GM23338 (cell line): ENCODE results near the gene PAPPA. TPM values are rescaled to one million over a fixed set of nuclear protein-coding genes. Genes with fewer than 3 reads are reported as not detected.

Experiments
- ATAC-seq: fragments of 200-7000 bp; cut with Tn5 transposase; 3 replicates; pipeline ENCODE4 v1.9.1; 2020
- DNase-seq: peaks from one replicate; pipeline ENCODE4 v3.0.0-alpha.2; 2015; ENCODE audit warnings: low spot score
- H2AFZ ChIP-seq: fragments of 200-600 bp; sonication (generic); 2 replicates; pipeline ENCODE4 v1.8.0; 2016; ENCODE audit warnings: antibody characterized with exemption, mild to moderate bottlenecking, moderate library complexity
- H3F3A ChIP-seq: fragments of 200-600 bp; sonication (generic); replicated peaks from 2 replicates; pipeline ENCODE4 v1.8.0; 2017; ENCODE audit warnings: antibody characterized with exemption, mixed run types, low read depth
- H3K27ac ChIP-seq: fragments of 200-600 bp; sonication (generic); 2 replicates; pipeline ENCODE4 v1.6.1; 2016; ENCODE audit warnings: low read depth
- H3K27me3 ChIP-seq: fragments of 200-600 bp; sonication (generic); 2 replicates; pipeline ENCODE4 v1.8.0; 2016; ENCODE audit warnings: mild to moderate bottlenecking, mixed run types, moderate library complexity; ENCODE audit not compliant: insufficient read depth
- H3K36me3 ChIP-seq: fragments of 200-600 bp; sonication (generic); 2 replicates; pipeline ENCODE4 v1.8.0; 2016; ENCODE audit warnings: mild to moderate bottlenecking; ENCODE audit not compliant: insufficient read depth
- H3K4me1 ChIP-seq: fragments of 200-600 bp; sonication (generic); 2 replicates; pipeline ENCODE4 v1.8.0; 2016; ENCODE audit warnings: mild to moderate bottlenecking, moderate library complexity; ENCODE audit not compliant: insufficient read depth
- H3K4me2 ChIP-seq: fragments of 200-600 bp; sonication (generic); 2 replicates; pipeline ENCODE4 v1.7.1; 2017; ENCODE audit warnings: mixed run types
- H3K4me3 ChIP-seq: fragments of 200-600 bp; sonication (generic); 2 replicates; pipeline ENCODE4 v1.6.1; 2016; ENCODE audit warnings: mixed run types
- H3K79me2 ChIP-seq: fragments of 200-600 bp; sonication (generic); replicated peaks from 2 replicates; pipeline ENCODE4 v1.8.0; 2017; ENCODE audit warnings: mild to moderate bottlenecking; ENCODE audit not compliant: insufficient read depth
- H3K9me2 ChIP-seq: fragments of 200-600 bp; sonication (generic); 2 replicates; pipeline ENCODE4 v1.8.0; 2017; ENCODE audit not compliant: insufficient read depth
- H4K20me1 ChIP-seq: fragments of 200-600 bp; sonication (generic); replicated peaks from 2 replicates; pipeline ENCODE4 v1.8.0; 2017; ENCODE audit warnings: mild to moderate bottlenecking; ENCODE audit not compliant: insufficient read depth
- H3K27ac Mint-ChIP-seq: 2 replicates; pipeline ENCODE4 v1.8.0; 2020; ENCODE audit warnings: inconsistent platforms, mild to moderate bottlenecking, moderate library complexity, mixed read lengths
- H3K27me3 Mint-ChIP-seq: 3 replicates; pipeline ENCODE4 v1.8.0; 2022; ENCODE audit warnings: low read depth, mild to moderate bottlenecking, moderate library complexity, mixed read lengths, inconsistent platforms; ENCODE audit not compliant: insufficient read depth, poor library complexity
- H3K36me3 Mint-ChIP-seq: 3 replicates; pipeline ENCODE4 v1.8.0; 2021; ENCODE audit warnings: low read depth, mild to moderate bottlenecking, inconsistent platforms, moderate library complexity, mixed read lengths
- H3K4me1 Mint-ChIP-seq: 3 replicates; pipeline ENCODE4 v1.8.0; 2020; ENCODE audit warnings: mild to moderate bottlenecking, inconsistent platforms, mixed read lengths
- H3K4me3 Mint-ChIP-seq: 3 replicates; pipeline ENCODE4 v1.8.0; 2021; ENCODE audit warnings: moderate library complexity, mild to moderate bottlenecking, inconsistent platforms, mixed read lengths
- H3K9me3 Mint-ChIP-seq: 3 replicates; pipeline ENCODE4 v1.8.0; 2020; ENCODE audit warnings: moderate library complexity, mild to moderate bottlenecking, inconsistent platforms, mixed read lengths
- CREB1 ChIP-seq: fragments of 250-450 bp; sonication (Bioruptor Pico); IDR thresholded peaks from 2 replicates; pipeline ENCODE4 v1.5.0; 2020; ENCODE audit warnings: low read depth, mild to moderate bottlenecking, moderate library complexity
- CTCF ChIP-seq, 2 experiments: fragments of 200-600 bp in 1 of 2; sonication (generic) in 1 of 2; conservative IDR thresholded peaks; 2 replicates each; pipeline versions ENCODE4 v1.5.1 to v1.6.1; 2016 to 2017; ENCODE audit warnings: antibody characterized with exemption in 2 of 2, low read depth in 2 of 2, mild to moderate bottlenecking in 2 of 2, moderate library complexity in 1 of 2
- ETS1 ChIP-seq: IDR thresholded peaks from 2 replicates; pipeline ENCODE4 v1.6.1; 2016; ENCODE audit warnings: antibody characterized with exemption
- EZH2 ChIP-seq: fragments of 200-600 bp; sonication (generic); IDR thresholded peaks from one replicate; pipeline ENCODE4 v1.8.0; 2017; ENCODE audit warnings: antibody characterized with exemption, mild to moderate bottlenecking, low read depth; ENCODE audit not compliant: unreplicated experiment
- EZH2phosphoT487 ChIP-seq: fragments of 200-600 bp; sonication (generic); IDR thresholded peaks from one replicate; pipeline ENCODE4 v1.8.1; 2018; ENCODE audit warnings: antibody characterized with exemption; ENCODE audit not compliant: unreplicated experiment
- JUNB ChIP-seq: IDR thresholded peaks from one replicate; pipeline ENCODE4 v1.6.1; 2016; ENCODE audit warnings: antibody characterized with exemption; ENCODE audit not compliant: unreplicated experiment
- NANOG ChIP-seq: IDR thresholded peaks from 2 replicates; pipeline ENCODE4 v1.6.1; 2016; ENCODE audit warnings: antibody characterized with exemption, borderline replicate concordance
- POLR2AphosphoS5 ChIP-seq: IDR thresholded peaks from 2 replicates; pipeline ENCODE4 v1.6.1; 2016; ENCODE audit warnings: antibody characterized with exemption, low read depth
- REST ChIP-seq: IDR thresholded peaks from one replicate; pipeline ENCODE4 v1.6.1; 2018; ENCODE audit warnings: antibody characterized with exemption; ENCODE audit not compliant: unreplicated experiment
- STAT1 ChIP-seq: IDR thresholded peaks from one replicate; pipeline ENCODE4 v1.6.1; 2016; ENCODE audit warnings: antibody characterized with exemption; ENCODE audit not compliant: unreplicated experiment
- ZNF114 ChIP-seq: fragments of 250-450 bp; sonication (Bioruptor Pico); IDR thresholded peaks from 2 replicates; pipeline ENCODE4 v1.5.0; 2020; ENCODE audit warnings: mild to moderate bottlenecking, moderate library complexity
- ZNF331 ChIP-seq: fragments of 250-450 bp; sonication (Bioruptor Pico); IDR thresholded peaks from 2 replicates; pipeline ENCODE4 v1.5.0; 2020; ENCODE audit warnings: low read depth, mild to moderate bottlenecking, moderate library complexity
- ZNF462 ChIP-seq: fragments of 250-450 bp; sonication (Bioruptor Pico); IDR thresholded peaks from 2 replicates; pipeline ENCODE4 v1.5.0; 2020; ENCODE audit warnings: mild to moderate bottlenecking, moderate library complexity
- polyA plus RNA-seq: library from polyadenylated mRNA; unstranded; fragments of >200 nt; fragmentation: Nextera tagmentation; extraction: Ambion mirVana; gene quantifications from 2 replicates; pipeline ENCODE4 v1.2.1, GENCODE V29; 2016
- total RNA-seq: library from RNA; depleted of rRNA; stranded (reverse); fragments of >200 nt; shearing (Covaris generic); gene quantifications from 2 replicates; pipeline ENCODE4 v1.2.3, GENCODE V29; 2014

Gene PAPPA
- total and polyA plus RNA-seq, 2 experiments from 2014 or later: 0.38 to 0.66 TPM

- DNase-seq (no peak), ATAC-seq (no peak)
- Histone ChIP-seq H4K20me1 (no peaks in the 10 kb centered on the region), H3F3A (no peaks in the 10 kb centered on the region), H2AFZ (no peak overlapping the region), H3K27me3 (no peaks in the 10 kb centered on the region), H3K36me3 (no peaks in the 10 kb centered on the region), H3K4me3 (no peak overlapping the region), H3K27ac (no peak overlapping the region), H3K9me2 (no peaks in the 10 kb centered on the region), H3K4me2 (no peak overlapping the region), H3K4me1 (no peaks in the 10 kb centered on the region), H3K79me2 (no peaks in the 10 kb centered on the region)
- H3K27ac Mint-ChIP-seq: no peak overlapping the region
- no peaks in the 10 kb centered on the region for H3K4me1 Mint-ChIP-seq
- H3K36me3 Mint-ChIP-seq: no peaks in the 10 kb centered on the region
- no peak for TF ChIP-seq ETS1
- no peak for TF ChIP-seq CTCF (conservative IDR thresholded peaks at IDR 0.05; ENCODE audit: low read depth in 2 of 2)
- no peak for TF ChIP-seq REST
- no peak for TF ChIP-seq JUNB
- TF ChIP-seq NANOG: no peak
- no peak for TF ChIP-seq ZNF331 (CRISPR knock-in tag)
- TF ChIP-seq STAT1: no peak
- TF ChIP-seq EZH2: no peak
- TF ChIP-seq CREB1 (CRISPR knock-in tag): no peak
- no peak for TF ChIP-seq ZNF462 (CRISPR knock-in tag)
- TF ChIP-seq EZH2phosphoT487: no peak
- TF ChIP-seq ZNF114 (CRISPR knock-in tag): no peak
- no peak for TF ChIP-seq POLR2AphosphoS5
- H3K27me3 Mint-ChIP-seq: peaks cover 2% of the 10 kb centered on the region
- no peak overlapping the region for H3K4me3 Mint-ChIP-seq
- H3K9me3 Mint-ChIP-seq: no peaks in the 10 kb centered on the region
These were observed 227.0 kb downstream of the PAPPA start for GRCh38 chr9:116380496-116380995.
